ENCODE results near the gene THBS2. TPM values are rescaled to one million over a fixed set of nuclear protein-coding genes. Genes with fewer than 3 reads are reported as not detected.

The THBS2 gene
- total RNA-seq, 1 experiment from 2014 or later: 0.39 TPM

GRCh38 chr6:169251822-169252504 lies 1.7 kb downstream of the THBS2 start:
- CTCF ChIA-PET: no interaction called here
- no peak for ATAC-seq
- no peaks in the 10 kb centered on the region for H3K79me2 ChIP-seq (ENCODE audit: insufficient read depth, low read length)

More at GRCh38 chr6:169251822-169252504, 1.7 kb downstream of the THBS2 start:
- POLR2A ChIA-PET: no interaction called here
- no peaks in the 10 kb centered on the region for H3K27me3 ChIP-seq (ENCODE audit: insufficient read depth, low read length)
- no peaks in the 10 kb centered on the region for H3K9me2 ChIP-seq (ENCODE audit: insufficient read depth)
- no peak overlapping the region for H3K27ac ChIP-seq (ENCODE audit: low read depth, low read length)
- H3K9ac ChIP-seq (ENCODE audit: low read length): no peak overlapping the region
- no peak overlapping the region for H2AFZ ChIP-seq (ENCODE audit: low read depth, low read length, poor library complexity, severe bottlenecking)
- no peak overlapping the region for H3K4me3 ChIP-seq (replicated peaks in 1 of 2; ENCODE audit: low read depth in 1 of 2, low read length in 2 of 2)
- no peaks in the 10 kb centered on the region for H4K20me1 ChIP-seq (ENCODE audit: insufficient read depth)
- BruUV-seq (replicated peaks): no TSS peak
- H3K4me2 ChIP-seq (ENCODE audit: low read length): no peak overlapping the region
- no peaks in the 10 kb centered on the region for H3K9me3 ChIP-seq (ENCODE audit: control insufficient read depth in 1 of 2, insufficient read depth in 1 of 2, low read depth in 1 of 2, low read length in 2 of 2)
- RAD21 ChIA-PET (ENCODE audit: low non-redundant PET in 1 of 2, low total read pairs in 2 of 2, uncharacterized antibody in 2 of 2, unreplicated experiment in 2 of 2): no interaction called here
- H3K36me3 ChIP-seq (ENCODE audit: control insufficient read depth in 1 of 2, insufficient read depth in 2 of 2, low read length in 2 of 2): no peaks in the 10 kb centered on the region
- intact Hi-C loops (cut with micrococcal nuclease): no loop called here
- DNase-seq (ENCODE audit: low read depth, low spot score): no peak
- TF ChIP-seq ATF3 (IDR thresholded peaks at IDR 0.05): no peak
- TF ChIP-seq CBX3 (IDR thresholded peaks at IDR 0.05; ENCODE audit: low read depth): no peak
- TF ChIP-seq EGR1 (IDR thresholded peaks at IDR 0.05; ENCODE audit: low read depth): no peak
- no peak for TF ChIP-seq SRF (IDR thresholded peaks at IDR 0.05; ENCODE audit: low read depth)
- TF ChIP-seq CEBPB (IDR thresholded peaks at IDR 0.05; ENCODE audit: low read depth): no peak
- TF ChIP-seq RAD21 (IDR thresholded peaks at IDR 0.05; ENCODE audit: low read depth): no peak
- no peak for TF ChIP-seq ELF1 (IDR thresholded peaks at IDR 0.05; ENCODE audit: borderline replicate concordance, low read depth)
- TF ChIP-seq MAX (IDR thresholded peaks at IDR 0.05): no peak
- TF ChIP-seq CTCF (IDR thresholded peaks at IDR 0.05 in 2 of 3, conservative IDR thresholded peaks at IDR 0.05 in 1 of 3; ENCODE audit: borderline replicate concordance in 1 of 3, insufficient read depth in 1 of 3, low read depth in 2 of 3, low read length in 2 of 3): no peak
- no peak for TF ChIP-seq TCF7L2 (IDR thresholded peaks at IDR 0.05; ENCODE audit: borderline replicate concordance, extremely low read depth, insufficient read depth, insufficient read length)
- TF ChIP-seq ZBTB33 (IDR thresholded peaks at IDR 0.05; ENCODE audit: extremely low read depth, insufficient replicate concordance, low read length): no peak
- TF ChIP-seq EZH2 (IDR thresholded peaks at IDR 0.05): no peak
- no peak for TF ChIP-seq EZH2phosphoT487 (IDR thresholded peaks at IDR 0.05; ENCODE audit: borderline replicate concordance)
- no peak for TF ChIP-seq YY1 (IDR thresholded peaks at IDR 0.05; ENCODE audit: extremely low read depth, insufficient replicate concordance, low read depth, low read length)
- TF ChIP-seq ZFX (IDR thresholded peaks at IDR 0.05): no peak
- no peak for TF ChIP-seq POLR2A (IDR thresholded peaks at IDR 0.05; ENCODE audit: borderline replicate concordance, extremely low read depth, insufficient read depth, insufficient read length)
- TF ChIP-seq JUND (IDR thresholded peaks at IDR 0.05): no peak
- H3K4me1 ChIP-seq (ENCODE audit: control insufficient read depth in 1 of 2, insufficient read depth in 2 of 2, low read length in 2 of 2): peaks cover 0 to 9% of the 10 kb centered on the region in 2 experiments; a peak in 3 of 4 replicates

All from HCT116 (cell line).